Heart left ventricle (tissue), 16 donors: ENCODE data around the gene AGAP4. TPM values are rescaled to one million over a fixed set of nuclear protein-coding genes. Genes with fewer than 3 reads are reported as not detected.
"Not testable (repeated sequence)": the region's sequence is repeated elsewhere in the genome, so short reads cannot be mapped to it uniquely, and the experiment has no call there.

Experiments used
- ATAC-seq, 4 donors: fragments of 200-7000 bp; cut with Tn5 transposase; one replicate each; pipeline ENCODE4 v1.9.1; 2020 to 2022; ENCODE audit warnings: moderate library complexity in 4 of 4, mild to moderate bottlenecking in 3 of 4, moderate number of reproducible peaks in 1 of 4
- DNase-seq, 5 donors: peaks; one replicate each; pipeline ENCODE4 v3.0.0-alpha.2; 2020
- H3K27ac ChIP-seq, 12 donors: fragments of 200-600 bp; sonication (generic) in 4 of 12; one replicate each; pipeline versions ENCODE4 v1.5.0 to v1.8.0; 2016 to 2022; ENCODE audit warnings: mild to moderate bottlenecking in 2 of 12
- H3K27me3 ChIP-seq, 9 donors: fragments of 200-600 bp; sonication (generic) in 2 of 9; one replicate each; pipeline versions ENCODE4 v1.5.1 to v1.8.0; 2016 to 2022; ENCODE audit warnings: mild to moderate bottlenecking in 3 of 9
- H3K36me3 ChIP-seq, 9 donors: fragments of 200-600 bp; sonication (generic) in 2 of 9; one replicate each; pipeline versions ENCODE4 v1.5.0 to v1.8.0; 2018 to 2022; ENCODE audit warnings: mild to moderate bottlenecking in 2 of 9
- H3K4me1 ChIP-seq, 12 donors: fragments of 200-600 bp; sonication (generic) in 4 of 12; one replicate each; pipeline versions ENCODE4 v1.5.0 to v1.8.0; 2016 to 2022; ENCODE audit warnings: mild to moderate bottlenecking in 3 of 12
- H3K4me3 ChIP-seq, 12 donors: fragments of 200-600 bp; sonication (generic) in 4 of 12; one replicate each; pipeline versions ENCODE4 v1.5.0 to v1.8.0; 2017 to 2022; ENCODE audit warnings: mild to moderate bottlenecking in 9 of 12, moderate library complexity in 4 of 12
- H3K9me3 ChIP-seq, 12 donors: fragments of 200-600 bp; sonication (generic) in 4 of 12; one replicate each; pipeline versions ENCODE4 v1.5.0 to v1.8.0; 2016 to 2022; ENCODE audit warnings: mild to moderate bottlenecking in 1 of 12
- CTCF ChIP-seq, 12 donors: fragments of 200-600 bp; sonication (generic) in 4 of 12; IDR thresholded peaks; one replicate each; pipeline versions ENCODE4 v1.5.0 to v1.8.0; 2018 to 2022; ENCODE audit warnings: antibody characterized with exemption in 12 of 12, mild to moderate bottlenecking in 5 of 12
- POLR2A ChIP-seq, 2 donors: fragments of 450-650 bp; IDR thresholded peaks; one replicate each; pipeline ENCODE4 v1.6.1; 2017; ENCODE audit warnings: antibody characterized with exemption in 2 of 2, mild to moderate bottlenecking in 2 of 2, moderate library complexity in 2 of 2
- WGBS, 4 donors: extraction: QIAGEN DNeasy Blood & Tissue Kit in 2 of 4; methylation state at CpG; one replicate each; pipeline versions ENCODE4 v1.1.5 to v1.1.7; 2013 to 2018; 5-methylcytosine and 5-hydroxymethylcytosine counted together
- intact Hi-C, 10 donors: fragments of 100-400 bp; cut with DNase I; formaldehyde crosslinking; loops; one replicate each; pipeline versions ENCODE4 v1.11.1 to v1.14.2; 2022
- polyA plus RNA-seq, 2 donors: library from polyadenylated mRNA; stranded (reverse); fragments of 200-250 nt; gene quantifications; one replicate each; pipeline ENCODE4 v1.2.3, GENCODE V29; 2013
- total RNA-seq, 9 donors: library from RNA; depleted of rRNA in 2 of 9; stranded (reverse); fragments of >200 nt in 2 of 9; fragmentation: NEBNext Ultra II Directional in 3 of 9; extraction: Animal tissue kit (Norgen Biotek cat#: 25700) in 3 of 9; gene quantifications; one replicate each; pipeline versions ENCODE4 v1.1.0 to v1.2.4, GENCODE V29; 2016 to 2023
- donor health status: ischemic (EF 13 %, LVEDD 7.1; RV severe dilation, severe dysfunction).
- donor health status: healthy with polysubstance abuse.
- donor health status: DM: no; HTN: yes; CAD: no.
- donor health status: DM: no; HTN: no; CAD: no.
- donor health status: ischemic (EF 25% LVEDD 6.9; RV normal size, moderate dysfunction).
- donor health status: ischemic (EF 25% LVEDD 5.7; RV mildly dilated, moderate dysfunction).
- donor health status: healthy.
- donor health status: DM: yes; HTN: yes; CAD: no.
- donor health status: ischemic (EF 35%, LVEDD 5.7; RV mildly dilated, moderate dysfunction).
- donor health status: nonischemic (EF 11% LVEDD 7.7; RV severe dilation, severe dysfunction).
- donor health status: DM: yes; HTN: yes; CAD: no.
- donor health status: PGD.
- donor health status: ischemic (EF 29% LVEDD 5.4; RV normal size, mild dysfunction).
- donor health status: nonischemic (EF 23%, LVEDD 6.1; RV moderate dilation, normal function).

The AGAP4 gene
- total and polyA plus RNA-seq, 11 donors = 2.5 to 12.0 (median 6.2) TPM

- no peak for ATAC-seq
- Histone ChIP-seq H3K4me1 (no peaks in the 10 kb centered on the region), H3K27me3 (no peaks in the 10 kb centered on the region), H3K4me3 (no peak overlapping the region), H3K9me3 (no peaks in the 10 kb centered on the region), H3K27ac (no peak overlapping the region), H3K36me3 (no peaks in the 10 kb centered on the region)
- whole genome bisulfite sequencing, 4 donors = 86 to 91% (median 88%) methylated on average over 6 of the region's 6 CpGs
- TF ChIP-seq CTCF (IDR thresholded peaks at IDR 0.05) = no peak
- no peak for TF ChIP-seq POLR2A (IDR thresholded peaks at IDR 0.05)
- DNase-seq = no peak
- intact Hi-C loops = no loop called here
Measured at GRCh38 chr10:45811075-45811474, 36.2 kb downstream of the AGAP4 start.

- intact Hi-C loops = no loop called here
Measured at GRCh38 chr10:45809837-45810236, 37.5 kb downstream of the AGAP4 start.

GRCh38 chr10:45804996-45805395, 42.3 kb downstream of the AGAP4 start:
- H3K27ac ChIP-seq, intact Hi-C loops, H3K27me3 ChIP-seq, H3K9me3 ChIP-seq, DNase-seq, H3K4me3 ChIP-seq, H3K4me1 ChIP-seq, H3K36me3 ChIP-seq, ATAC-seq: not testable (repeated sequence)
- 58 to 70% (median 65%) methylated on average over 2 of the region's 2 CpGs for WGBS, 4 donors

More at GRCh38 chr10:45809837-45810236, 37.5 kb downstream of the AGAP4 start:
- Histone ChIP-seq H3K27ac (no peak overlapping the region), H3K27me3 (no peaks in the 10 kb centered on the region), H3K36me3 (no peaks in the 10 kb centered on the region), H3K4me1 (no peaks in the 10 kb centered on the region), H3K4me3 (no peak overlapping the region), H3K9me3 (no peaks in the 10 kb centered on the region)
- ATAC-seq (no peak), DNase-seq (no peak)
- 79 to 88% (median 82%) methylated on average over 4 of the region's 4 CpGs for WGBS, 4 donors
- TF ChIP-seq POLR2A (IDR thresholded peaks at IDR 0.05) (no peak), CTCF (IDR thresholded peaks at IDR 0.05) (peak in 1 of 12 donors; percentile 22)

- ATAC-seq, H3K27me3 ChIP-seq, H3K4me1 ChIP-seq, H3K4me3 ChIP-seq, H3K9me3 ChIP-seq, H3K36me3 ChIP-seq, intact Hi-C loops, H3K27ac ChIP-seq, DNase-seq: not testable (repeated sequence)
- 65 to 72% (median 68%) methylated on average over 10 to 13 of the region's 13 CpGs for whole genome bisulfite sequencing, 4 donors
Measured at GRCh38 chr10:45803060-45804010, 44.0 kb downstream of the AGAP4 start.

- ATAC-seq, DNase-seq, H3K27me3 ChIP-seq, intact Hi-C loops, H3K27ac ChIP-seq, H3K4me3 ChIP-seq, H3K4me1 ChIP-seq, H3K9me3 ChIP-seq: not testable (repeated sequence)
- WGBS, 4 donors = 47 to 98% (median 86%) methylated on average over 2 of the region's 2 CpGs
- H3K36me3 ChIP-seq = peaks cover 0 to 40% (median 22%) of the 10 kb centered on the region in 9 donors
Measured at GRCh38 chr10:45794761-45795160, 52.5 kb downstream of the AGAP4 start.

GRCh38 chr10:45790694-45791426, 56.4 kb downstream of the AGAP4 start:
- H3K27ac ChIP-seq, intact Hi-C loops, H3K4me3 ChIP-seq, H3K9me3 ChIP-seq, H3K4me1 ChIP-seq, ATAC-seq, DNase-seq, H3K27me3 ChIP-seq: not testable (repeated sequence)
- 89 to 98% (median 94%) methylated on average over 3 to 5 of the region's 6 CpGs for WGBS, 4 donors
- peaks cover 0 to 68% (median 39%) of the 10 kb centered on the region in 9 donors for H3K36me3 ChIP-seq

- intact Hi-C loops, H3K4me3 ChIP-seq, H3K27me3 ChIP-seq, H3K9me3 ChIP-seq, H3K4me1 ChIP-seq, H3K27ac ChIP-seq, DNase-seq, ATAC-seq: not testable (repeated sequence)
- peaks cover 0 to 71% (median 44%) of the 10 kb centered on the region in 9 donors for H3K36me3 ChIP-seq
- 95 to 100% (median 98%) methylated on average over 8 of the region's 8 CpGs for WGBS, 4 donors
Measured at GRCh38 chr10:45789991-45790390, 57.3 kb downstream of the AGAP4 start.

- WGBS, 4 donors = 50 to 100% (median 67%) methylated on average over 1 to 2 of the region's 5 CpGs
- H3K36me3 ChIP-seq = peaks cover 0 to 73% (median 52%) of the 10 kb centered on the region in 9 donors
Measured at GRCh38 chr10:45787212-45787741, 60.0 kb downstream of the AGAP4 start.

More at GRCh38 chr10:45787212-45787741, 60.0 kb downstream of the AGAP4 start:
- DNase-seq, ATAC-seq, H3K9me3 ChIP-seq, H3K27ac ChIP-seq, H3K4me1 ChIP-seq, H3K27me3 ChIP-seq, intact Hi-C loops, H3K4me3 ChIP-seq: not testable (repeated sequence)
